GM03348 (cell line): ENCODE measurements around the gene VCAM1.
"Not testable (repeated sequence)": the region's sequence is repeated elsewhere in the genome, so short reads cannot be mapped to it uniquely, and the experiment has no call there.

Source experiments
- DNase-seq: peaks from one replicate; pipeline ENCODE4 v3.0.0; 2012; ENCODE audit warnings: low spot score

The VCAM1 gene, protein sequence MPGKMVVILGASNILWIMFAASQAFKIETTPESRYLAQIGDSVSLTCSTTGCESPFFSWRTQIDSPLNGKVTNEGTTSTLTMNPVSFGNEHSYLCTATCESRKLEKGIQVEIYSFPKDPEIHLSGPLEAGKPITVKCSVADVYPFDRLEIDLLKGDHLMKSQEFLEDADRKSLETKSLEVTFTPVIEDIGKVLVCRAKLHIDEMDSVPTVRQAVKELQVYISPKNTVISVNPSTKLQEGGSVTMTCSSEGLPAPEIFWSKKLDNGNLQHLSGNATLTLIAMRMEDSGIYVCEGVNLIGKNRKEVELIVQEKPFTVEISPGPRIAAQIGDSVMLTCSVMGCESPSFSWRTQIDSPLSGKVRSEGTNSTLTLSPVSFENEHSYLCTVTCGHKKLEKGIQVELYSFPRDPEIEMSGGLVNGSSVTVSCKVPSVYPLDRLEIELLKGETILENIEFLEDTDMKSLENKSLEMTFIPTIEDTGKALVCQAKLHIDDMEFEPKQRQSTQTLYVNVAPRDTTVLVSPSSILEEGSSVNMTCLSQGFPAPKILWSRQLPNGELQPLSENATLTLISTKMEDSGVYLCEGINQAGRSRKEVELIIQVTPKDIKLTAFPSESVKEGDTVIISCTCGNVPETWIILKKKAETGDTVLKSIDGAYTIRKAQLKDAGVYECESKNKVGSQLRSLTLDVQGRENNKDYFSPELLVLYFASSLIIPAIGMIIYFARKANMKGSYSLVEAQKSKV

DNA sequence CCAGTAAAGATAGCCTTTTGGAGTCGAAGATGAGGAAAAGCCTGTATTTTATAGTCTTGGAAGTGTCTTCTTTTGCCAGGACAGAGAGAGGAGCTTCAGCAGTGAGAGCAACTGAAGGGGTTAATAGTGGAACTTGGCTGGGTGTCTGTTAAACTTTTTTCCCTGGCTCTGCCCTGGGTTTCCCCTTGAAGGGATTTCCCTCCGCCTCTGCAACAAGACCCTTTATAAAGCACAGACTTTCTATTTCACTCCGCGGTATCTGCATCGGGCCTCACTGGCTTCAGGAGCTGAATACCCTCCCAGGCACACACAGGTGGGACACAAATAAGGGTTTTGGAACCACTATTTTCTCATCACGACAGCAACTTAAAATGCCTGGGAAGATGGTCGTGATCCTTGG, at the start of gene VCAM1:
VCAM1 (plus strand) TSS at position 253 of the 400 bp plus-strand sequence; CDS start at position 372, 119 bp downstream.
- no peak for DNase-seq

DNA sequence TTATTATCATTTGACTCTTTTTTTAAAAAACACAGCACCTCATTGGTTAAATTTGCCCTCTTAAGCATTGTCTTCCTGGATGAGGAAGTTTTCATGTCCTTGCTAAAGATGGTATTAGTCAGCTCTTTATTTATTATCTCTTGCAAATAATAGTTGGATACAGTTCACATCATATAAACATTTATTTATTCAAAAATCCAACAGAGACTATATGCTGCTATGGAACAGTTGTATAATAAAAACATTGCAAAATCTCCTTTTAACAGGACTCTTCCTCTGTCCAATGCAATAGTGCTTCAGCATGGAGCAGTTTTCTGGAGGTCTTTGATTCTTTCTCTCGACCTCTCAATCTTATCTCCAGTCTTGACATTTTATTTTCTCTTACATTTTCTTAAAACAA, 49.5 kb upstream of the VCAM1 start:
- no peak for DNase-seq

DNA sequence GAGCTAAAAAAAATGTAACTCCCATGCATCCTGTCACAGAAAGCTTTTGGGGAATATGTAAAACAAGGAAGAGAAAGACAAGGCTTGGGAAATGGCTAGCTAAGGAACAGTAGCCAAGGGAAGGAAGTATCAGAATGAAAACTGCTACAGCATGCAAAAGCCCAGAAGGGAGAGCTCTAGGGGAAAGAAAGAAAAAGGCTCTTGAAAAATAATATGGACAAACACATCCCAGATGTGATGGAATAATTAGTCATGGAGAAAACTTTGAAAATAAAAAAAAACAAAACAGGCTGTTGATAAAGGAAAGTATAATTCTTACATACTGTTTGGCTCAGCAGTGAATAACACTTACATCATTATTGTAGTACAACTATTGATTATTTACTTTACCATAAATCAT, 47.9 kb upstream of the VCAM1 start:
- DNase-seq = peak; percentile 60

DNA sequence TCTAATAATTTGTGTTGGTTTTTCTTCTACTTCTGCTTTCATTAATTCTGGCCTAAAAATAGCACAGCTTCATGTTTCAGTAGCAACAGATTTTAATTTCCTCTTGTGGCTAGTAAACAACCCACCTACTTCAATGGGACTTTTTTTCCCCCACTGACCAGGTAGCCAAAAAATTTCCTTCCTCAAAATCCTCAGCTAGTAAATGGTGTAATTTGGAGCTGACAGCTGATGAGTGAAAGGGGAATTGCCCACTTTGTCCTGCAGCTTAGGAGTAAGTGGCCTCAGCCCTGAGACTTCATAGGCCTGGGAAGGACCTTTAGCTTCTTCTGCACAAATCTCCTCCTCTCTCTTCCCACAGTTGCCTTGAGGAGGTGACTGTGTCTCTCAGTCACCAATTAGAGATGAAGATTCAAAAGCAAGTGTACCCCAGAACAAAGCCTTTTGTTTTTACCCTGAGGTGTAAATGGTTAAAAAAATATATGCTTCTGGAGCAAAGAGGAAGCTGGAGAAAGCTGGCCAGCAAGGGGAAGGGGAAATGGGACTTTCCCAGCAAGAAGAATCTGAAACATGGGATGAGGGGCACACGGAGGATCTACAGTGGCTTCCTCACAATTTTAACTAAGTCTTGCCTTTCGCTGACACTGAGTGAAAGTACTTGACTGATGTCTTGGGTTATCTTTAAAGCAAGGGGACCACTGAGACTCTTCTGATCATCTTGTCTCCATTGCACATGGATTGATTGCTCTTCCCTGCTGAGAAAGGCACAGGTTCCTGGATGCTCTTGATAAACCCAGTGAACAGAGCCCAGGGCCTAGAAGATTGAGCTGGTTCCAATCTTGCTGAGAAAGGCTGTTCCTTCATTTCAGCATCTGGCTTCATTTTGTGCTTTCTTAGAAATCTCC, 35.8 kb upstream of the VCAM1 start:
- no peak for DNase-seq

DNA sequence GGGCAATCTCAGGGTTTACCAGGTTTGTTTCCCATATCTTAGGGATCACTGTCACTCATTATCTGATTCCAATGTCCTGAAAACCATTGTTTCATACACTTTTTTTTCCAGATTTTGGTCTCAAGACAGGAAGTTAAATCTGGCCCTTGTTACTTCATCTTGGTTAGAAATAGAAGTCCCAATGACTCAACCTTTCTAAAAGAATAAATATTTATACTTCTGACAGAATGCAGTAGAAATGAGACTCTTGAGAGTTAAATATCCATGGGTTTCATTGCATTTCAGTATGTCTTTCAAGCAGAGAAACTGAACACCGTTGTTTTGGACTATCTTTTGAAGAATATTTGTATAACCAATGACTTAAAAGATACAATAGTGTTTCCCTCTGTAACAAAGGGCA, 19.8 kb upstream of the VCAM1 start:
- DNase-seq = no peak

DNA sequence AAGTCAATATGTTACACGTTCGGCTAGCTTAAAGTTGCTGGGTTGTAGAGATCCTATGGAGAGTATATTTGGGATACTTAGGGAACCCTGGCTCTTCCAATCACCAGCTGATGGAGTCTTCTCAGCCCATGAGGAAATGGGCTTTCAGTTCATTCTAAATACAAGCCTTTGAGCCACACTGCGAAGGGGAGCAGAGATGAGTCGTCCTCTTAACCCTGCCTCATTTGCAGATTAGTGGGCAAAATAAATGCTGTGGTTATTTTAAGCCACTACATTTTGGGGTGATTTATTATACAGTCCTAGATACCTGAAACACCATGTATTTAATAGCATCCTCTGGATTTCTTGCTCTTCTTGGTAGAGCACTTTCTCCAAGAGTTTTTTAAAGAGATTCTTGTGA, 19.0 kb upstream of the VCAM1 start:
- DNase-seq = no peak

DNA sequence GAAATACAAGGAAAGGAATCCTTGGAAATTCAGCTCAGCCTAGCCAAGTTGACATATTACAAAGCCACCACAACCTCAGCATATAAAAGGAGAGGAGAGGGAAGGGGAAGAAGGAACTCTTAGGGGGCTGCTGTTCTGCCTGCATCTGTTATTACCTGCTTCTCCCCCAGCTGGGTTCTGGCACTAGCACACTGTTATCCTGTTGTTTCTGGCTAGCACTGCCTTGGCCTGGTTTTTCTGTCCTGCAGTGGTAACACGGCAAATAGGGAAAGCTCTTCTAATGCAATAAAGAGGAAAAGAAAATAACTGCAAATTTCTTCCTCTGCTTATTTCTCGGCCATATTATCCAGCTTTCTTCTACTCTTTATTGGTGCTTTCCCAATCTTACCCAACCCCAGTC, 16.5 kb upstream of the VCAM1 start:
- no peak for DNase-seq

DNA sequence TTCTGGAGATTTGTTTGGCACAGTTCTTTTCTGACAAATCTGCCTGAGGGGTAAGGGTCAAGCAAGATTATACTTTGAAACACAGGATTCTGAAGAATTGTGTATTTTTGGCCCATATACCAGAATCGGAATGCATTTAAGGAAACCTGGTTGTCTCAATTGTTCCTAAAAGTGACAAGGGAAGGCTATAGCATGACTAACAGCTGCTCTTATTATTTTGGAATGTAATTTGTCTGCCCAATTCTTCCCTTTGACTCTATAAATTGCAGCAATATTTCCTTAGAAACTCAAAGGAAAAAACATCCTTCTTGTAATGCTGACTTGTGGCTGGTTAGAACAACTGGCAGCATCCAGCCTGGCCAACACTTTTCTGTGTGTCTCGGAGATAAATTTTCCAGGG, 15.8 kb upstream of the VCAM1 start:
- peak; percentile 45 for DNase-seq

DNA sequence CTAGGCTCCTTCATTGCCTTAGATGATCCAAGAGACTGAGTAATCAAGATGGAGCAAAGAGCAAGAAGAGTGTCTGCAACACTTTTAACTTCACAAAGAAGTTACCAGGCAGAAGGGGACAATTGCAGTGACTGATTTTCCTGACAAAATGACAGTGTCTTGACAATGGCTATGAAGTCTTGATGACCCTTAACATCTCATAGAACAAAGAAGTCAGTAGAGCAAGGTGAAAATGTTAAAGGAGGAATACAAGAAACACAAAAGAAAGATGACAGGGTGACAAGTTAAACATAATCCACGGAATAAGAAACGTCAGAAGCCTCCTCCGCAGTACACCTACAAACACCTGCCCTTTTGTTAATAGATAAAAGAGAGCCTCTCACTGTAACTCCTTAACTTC, 15.1 kb upstream of the VCAM1 start:
- DNase-seq = no peak

DNA sequence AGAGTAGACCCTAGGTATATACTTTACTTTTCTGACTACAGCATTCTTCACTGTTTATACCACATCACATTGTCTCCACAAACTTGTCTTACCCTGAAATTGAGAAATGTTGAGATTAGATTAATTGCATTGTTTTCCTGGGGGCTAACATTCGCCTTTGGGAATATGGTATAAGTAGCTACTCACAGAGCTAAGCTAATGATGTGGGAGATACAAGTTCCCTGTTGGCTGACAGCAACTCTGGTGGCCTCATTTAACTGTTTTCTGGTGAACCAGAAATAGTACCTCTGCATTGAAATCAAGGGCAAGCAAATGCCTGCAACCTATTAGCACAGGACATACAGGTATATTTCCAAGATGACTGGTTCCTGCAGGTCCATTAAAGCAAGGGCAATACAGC, 13.2 kb upstream of the VCAM1 start:
- no peak for DNase-seq

DNA sequence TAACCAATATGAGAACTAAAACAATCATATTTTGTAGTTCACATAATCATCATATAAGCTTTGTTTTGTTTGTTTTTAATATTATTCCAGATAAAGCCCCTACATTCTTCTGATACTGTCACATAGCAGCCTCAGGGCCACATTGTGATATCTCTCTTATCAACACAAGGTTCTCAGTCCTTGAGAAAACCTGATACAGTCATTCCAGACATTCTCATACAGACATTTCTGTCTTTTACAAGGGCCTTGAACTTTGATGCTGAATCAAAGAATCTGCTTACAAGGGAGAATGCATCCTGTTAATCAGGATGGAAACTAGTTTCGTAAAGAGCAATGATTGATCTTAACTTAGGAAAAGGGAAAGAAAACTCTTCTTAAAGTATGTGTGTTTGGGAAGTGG, 12.7 kb upstream of the VCAM1 start:
- no peak for DNase-seq

DNA sequence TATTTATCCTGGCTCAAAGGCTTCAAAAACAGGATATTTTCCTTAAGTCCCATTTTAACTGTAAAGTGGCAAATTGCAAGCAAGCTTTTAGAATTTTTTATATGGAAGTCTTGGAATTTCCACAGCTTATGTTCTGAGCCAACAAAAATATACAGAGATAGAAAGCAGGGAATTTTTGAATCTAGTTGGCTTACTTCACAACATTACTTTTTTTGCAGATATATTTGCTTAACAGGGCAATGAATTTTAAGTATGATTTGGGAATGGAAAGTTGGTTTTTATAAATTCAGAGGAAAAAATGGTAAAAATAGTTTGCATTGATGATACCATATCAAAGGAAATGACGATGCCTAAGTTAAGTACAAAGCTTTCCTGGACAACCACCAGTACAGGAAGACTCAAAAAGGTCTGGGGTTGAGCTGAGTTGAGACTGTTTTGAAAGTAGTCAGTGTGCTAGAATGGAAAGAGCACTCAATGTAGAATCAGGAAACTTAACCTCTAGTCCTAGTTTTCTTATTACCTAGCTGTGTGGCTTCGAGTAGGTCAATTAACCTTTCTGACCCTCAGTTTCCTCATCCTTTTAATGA, 11.0 kb upstream of the VCAM1 start:
- DNase-seq = no peak

DNA sequence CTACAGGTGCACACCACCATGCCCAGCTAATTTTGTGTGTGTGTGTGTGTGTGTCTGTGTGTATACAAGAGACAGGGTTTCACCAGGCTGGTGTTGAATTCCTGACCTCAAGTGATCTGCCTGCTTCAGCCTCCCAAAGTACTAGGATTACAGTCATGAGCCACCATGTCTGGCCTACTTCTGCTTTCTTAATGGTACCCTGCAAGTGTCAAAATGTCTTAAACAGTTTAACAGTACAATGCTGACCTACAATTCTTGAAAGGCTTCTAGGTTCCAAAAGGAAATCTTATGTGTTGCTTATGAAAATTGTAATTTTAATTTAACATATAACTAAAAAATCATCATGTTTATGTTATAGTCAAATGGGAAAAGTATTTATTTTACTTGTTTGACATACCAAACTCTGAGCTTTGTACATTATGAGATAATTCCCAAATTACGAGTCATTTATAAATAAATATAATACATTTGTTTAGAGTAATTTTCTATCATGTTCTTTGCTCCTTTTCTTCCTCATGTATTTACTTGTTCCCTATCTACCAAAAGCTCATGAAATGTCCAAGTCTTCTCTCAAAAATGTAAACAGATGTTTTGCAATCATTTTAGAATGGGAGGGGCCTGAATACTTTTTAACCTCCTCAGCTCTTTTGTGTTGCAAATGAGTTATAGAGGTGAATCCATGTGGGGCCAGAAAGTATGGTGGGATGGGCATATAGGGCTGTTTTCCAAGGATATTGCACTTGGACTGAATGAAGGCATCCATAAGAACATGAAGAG, 8.4 kb upstream of the VCAM1 start:
- DNase-seq = peak; percentile 42

DNA sequence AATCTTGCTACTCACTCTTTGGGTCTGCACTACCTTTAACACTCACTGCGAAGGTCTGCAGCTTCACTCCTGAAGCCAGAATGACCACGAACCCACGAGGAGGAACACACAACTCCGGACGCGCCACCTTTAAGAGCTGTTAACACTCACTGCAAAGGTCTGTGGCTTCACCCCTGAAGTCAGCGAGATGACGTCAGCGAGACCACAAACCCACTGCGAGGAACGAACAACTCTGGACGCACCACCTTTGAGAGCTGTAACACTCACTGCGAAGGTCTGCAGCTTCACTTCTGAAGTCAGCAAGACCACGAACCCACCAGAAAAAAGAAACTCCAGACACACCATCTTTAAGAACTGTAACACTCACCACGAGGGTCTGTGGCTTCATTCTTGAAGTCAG, 6.5 kb upstream of the VCAM1 start:
- not testable (repeated sequence) for DNase-seq

DNA sequence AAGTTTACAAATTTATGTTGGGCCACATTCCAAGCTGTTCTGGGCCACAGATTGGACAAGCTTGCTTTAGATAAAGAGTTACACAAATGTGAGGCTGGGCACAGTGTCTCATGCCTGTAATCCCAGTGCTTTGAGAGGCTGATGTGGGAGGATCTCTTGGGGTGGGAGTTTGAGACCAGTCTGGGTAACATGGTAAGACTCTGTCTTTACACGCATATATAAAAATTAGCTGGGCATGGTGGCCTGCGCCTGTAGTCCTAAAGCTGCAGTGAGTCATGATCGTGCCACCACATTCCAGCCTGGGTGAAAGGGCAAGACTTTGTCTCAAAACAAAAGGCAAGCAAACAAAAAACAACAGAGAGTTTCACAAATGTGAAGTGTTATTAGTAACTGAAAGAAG, 5.9 kb upstream of the VCAM1 start:
- DNase-seq = no peak

DNA sequence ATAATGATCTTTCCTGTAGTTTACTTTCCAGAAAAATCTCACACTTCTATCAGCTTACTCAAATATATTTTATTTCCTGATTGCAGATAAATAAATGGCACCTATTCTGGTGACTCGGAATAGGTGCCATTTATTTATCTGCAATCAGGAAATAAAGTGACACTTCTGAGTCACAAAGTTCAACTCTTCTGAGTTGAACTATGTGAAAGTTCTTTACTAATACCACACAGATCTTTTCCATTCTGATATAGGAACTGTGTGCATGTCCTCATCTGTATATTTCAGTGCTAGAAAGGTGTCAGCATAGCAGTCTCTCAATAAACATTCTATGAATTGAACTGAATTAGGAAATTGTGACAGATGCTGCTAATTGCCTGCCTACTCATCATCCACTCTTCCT, 4.9 kb upstream of the VCAM1 start:
- no peak for DNase-seq

DNA sequence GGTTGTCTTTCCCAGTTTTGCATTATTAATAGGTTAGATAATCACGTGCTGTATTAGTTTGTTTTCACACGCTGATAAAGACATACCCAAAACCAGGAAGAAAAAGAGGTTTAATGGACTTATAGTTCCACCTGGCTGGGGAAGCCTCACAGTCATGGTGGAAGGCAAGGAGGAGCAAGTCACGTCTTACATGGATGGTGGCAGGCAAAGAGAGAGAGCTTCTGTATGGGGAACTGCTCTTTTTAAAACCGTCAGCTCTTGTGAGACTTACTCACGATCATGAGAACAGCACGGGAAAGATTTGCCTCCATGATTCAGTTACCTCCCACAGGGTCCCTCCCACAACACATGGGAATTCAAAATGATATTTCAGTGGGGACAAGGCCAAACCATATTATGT, 2.3 kb upstream of the VCAM1 start:
- no peak for DNase-seq

DNA sequence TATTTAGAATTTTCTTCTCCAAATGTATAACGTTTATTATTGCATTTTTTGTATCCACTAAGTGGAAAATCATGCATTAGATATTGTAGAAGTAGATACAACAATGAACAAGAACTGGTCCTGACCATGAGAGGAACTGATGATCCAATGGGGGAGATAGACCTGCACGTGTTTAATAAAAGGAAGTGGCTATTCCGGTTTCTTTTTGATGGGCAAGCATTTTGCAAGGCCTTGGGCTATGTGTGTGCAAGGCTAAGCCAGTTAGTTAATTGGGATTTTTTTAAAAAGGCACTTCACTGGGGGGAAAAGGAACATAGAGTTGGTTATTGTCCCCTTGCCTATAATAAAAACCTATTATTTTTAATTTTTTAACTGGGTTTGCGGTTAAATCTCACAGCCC, 961 bp upstream of the VCAM1 start:
- no peak for DNase-seq

DNA sequence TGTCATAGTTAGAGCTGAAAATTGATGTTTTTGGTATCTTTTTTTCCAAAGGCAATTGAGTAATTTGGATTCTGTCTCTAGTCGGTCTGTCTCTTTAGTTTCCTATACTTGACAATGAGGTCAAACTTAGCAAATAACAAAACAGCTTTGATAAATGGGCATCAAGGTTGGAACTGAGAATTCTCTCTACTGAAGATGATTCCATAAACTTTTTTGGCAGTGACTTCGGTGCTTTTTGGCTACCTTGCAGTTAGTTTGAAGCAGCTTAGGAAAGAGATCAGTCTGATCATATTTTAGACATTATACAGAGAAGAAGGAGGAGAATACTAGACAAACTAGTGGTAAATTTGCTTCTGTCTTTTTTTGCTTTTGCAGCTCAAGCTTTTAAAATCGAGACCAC, 559 bp downstream of the VCAM1 start:
- no peak for DNase-seq

DNA sequence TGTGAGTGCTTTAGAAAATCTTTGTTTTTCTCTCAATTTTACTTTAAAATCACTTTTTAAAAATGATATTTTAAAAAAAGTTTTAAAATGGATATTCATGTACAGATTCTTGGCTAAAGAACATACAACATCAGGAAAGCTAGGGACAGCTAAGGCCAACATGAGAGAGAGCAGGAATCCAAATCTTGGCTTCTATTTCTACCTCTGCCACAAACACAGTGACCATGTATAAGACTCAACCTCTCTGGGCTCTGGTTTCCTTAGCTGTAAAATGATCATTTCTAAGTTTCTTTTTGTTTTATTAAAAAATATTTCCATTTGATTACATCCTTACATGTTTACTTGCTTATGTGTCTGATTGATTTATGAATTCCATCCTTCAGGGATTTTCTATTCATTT, 1.2 kb downstream of the VCAM1 start:
- DNase-seq = no peak

DNA sequence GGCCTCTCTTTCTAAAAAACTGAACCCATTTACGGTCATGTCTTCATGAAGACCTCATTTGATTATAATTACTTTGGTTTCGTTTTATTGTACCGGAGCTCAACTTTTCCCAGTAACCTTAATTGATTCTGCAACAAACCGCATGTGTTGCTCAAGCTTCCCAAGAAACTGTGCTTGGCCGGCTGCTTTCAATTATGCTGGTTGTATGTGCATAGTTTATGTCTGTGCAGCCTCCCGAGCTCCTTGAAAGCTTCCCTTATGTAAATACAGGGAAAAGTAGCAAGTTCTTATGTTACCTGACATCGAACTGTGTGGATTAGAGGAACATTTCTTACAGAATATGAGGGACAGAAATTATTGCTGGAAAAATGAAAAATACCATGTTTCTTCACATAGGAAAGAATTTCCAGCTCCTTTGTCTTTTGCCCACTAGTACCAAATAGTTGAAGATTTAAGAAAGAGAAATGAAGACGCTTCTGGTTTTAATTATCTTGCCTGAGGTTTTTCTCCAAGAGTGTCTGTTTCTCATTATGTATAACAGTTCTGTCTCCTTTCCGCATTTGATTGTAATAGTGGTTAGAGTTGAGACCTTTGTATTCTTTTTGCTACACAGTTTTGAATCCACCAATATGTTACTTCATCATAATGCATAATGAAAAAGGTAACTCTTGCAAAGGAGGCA, 2.1 kb downstream of the VCAM1 start:
- DNase-seq = peak; percentile 52
